Spleen (tissue), 7 donors: ENCODE data around the gene LPAR2.

Experiments used
- CTCF ChIP-seq, 11 experiments: fragments of 200-600 bp in 7 of 11; fragments of 450-650 bp in 4 of 11; sonication (generic) in 4 of 11; IDR thresholded peaks in 8 of 11; conservative IDR thresholded peaks in 3 of 11; 1 replicate in 7 of 11; 2 replicates in 4 of 11; pipeline versions ENCODE4 v1.4.0 to v1.8.0; 2016 to 2021; ENCODE audit warnings: antibody characterized with exemption in 11 of 11, inconsistent platforms in 4 of 11, mild to moderate bottlenecking in 1 of 11
- POLR2AphosphoS5 ChIP-seq, 3 donors: sonication (generic); formaldehyde crosslinking; IDR thresholded peaks; one replicate each; pipeline ENCODE4 v1.5.1; 2017; ENCODE audit warnings: antibody characterized with exemption in 3 of 3
- donor health status: DM: no; HTN: no; CAD: no; lungs with moderate emphysema.
- donor health status: DM: no; HTN: no; CAD: no.
- donor health status: DM: no; HTN: no; CAD: no.

GRCh38 chr19:19627621-19628500, at the start of gene LPAR2:
- TF ChIP-seq POLR2AphosphoS5 (IDR thresholded peaks at IDR 0.05) (peak; percentile 72 to 81 (median 73)), CTCF (IDR thresholded peaks at IDR 0.05 in 8 of 11, conservative IDR thresholded peaks at IDR 0.05 in 3 of 11) (peak in 6 of 11 experiments; percentile 14 to 59 (median 50))
